ENCODE data around the gene ZNF543.

GRCh38 chr19:57290970-57291369 lies 29.3 kb upstream of the ZNF543 start:
- no peak for TF ChIP-seq POLR2A (IDR thresholded peaks at IDR 0.05)
- TF ChIP-seq, protein P1, sequence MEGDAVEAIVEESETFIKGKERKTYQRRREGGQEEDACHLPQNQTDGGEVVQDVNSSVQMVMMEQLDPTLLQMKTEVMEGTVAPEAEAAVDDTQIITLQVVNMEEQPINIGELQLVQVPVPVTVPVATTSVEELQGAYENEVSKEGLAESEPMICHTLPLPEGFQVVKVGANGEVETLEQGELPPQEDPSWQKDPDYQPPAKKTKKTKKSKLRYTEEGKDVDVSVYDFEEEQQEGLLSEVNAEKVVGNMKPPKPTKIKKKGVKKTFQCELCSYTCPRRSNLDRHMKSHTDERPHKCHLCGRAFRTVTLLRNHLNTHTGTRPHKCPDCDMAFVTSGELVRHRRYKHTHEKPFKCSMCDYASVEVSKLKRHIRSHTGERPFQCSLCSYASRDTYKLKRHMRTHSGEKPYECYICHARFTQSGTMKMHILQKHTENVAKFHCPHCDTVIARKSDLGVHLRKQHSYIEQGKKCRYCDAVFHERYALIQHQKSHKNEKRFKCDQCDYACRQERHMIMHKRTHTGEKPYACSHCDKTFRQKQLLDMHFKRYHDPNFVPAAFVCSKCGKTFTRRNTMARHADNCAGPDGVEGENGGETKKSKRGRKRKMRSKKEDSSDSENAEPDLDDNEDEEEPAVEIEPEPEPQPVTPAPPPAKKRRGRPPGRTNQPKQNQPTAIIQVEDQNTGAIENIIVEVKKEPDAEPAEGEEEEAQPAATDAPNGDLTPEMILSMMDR (IDR thresholded peaks at IDR 0.05), result no peak
